Measurements from ENCODE around the gene WNT10A.
A peak's percentile ranks its signal among the peaks of the same experiment; 100 is the strongest.
"Not testable (repeated sequence)": the region's sequence is repeated elsewhere in the genome, so short reads cannot be mapped to it uniquely, and the experiment has no call there.

WNT10A gene

DNA sequence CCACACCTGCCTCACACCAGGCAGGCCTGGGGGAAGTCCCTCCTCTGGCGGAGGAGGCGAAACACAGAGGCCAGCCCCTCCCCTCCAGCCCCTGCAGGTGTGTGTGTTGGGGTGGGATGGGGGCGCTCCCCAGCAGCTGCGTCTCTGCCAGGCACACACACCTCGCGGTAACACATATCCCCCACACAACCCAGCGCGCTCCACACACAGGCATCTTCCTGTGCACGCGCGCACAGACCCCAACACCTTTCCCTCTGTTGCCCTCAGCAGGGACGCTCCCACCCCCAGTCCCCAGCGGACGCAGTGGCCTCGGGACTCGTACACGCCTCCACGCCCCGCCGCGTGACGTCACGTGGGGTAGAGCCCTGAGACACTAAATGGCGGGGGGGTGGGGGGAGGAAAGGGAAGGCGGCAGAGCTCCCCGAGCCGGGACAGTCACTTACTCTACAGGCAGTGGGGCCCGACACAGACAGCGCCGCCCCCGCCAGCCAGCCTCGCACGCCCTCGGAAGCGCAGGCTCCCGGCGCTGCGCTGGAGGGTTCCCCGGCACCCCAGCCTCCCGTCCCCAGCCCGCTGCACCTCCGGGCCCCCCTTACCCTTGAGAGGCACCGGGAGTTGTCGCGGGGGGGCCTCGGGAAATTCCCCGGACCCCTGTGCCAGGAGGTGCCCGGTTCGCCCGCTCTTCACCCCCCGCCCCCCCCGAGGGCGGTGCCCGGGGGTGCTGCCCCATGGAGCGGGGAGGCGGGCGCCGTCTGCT lies at the start of gene WNT10A:
WNT10A (plus strand) TSS at position 751 of the 757 bp plus-strand sequence. CDS start 144 bp downstream, outside the sequence.
- FAIRE-seq, result peak; percentile 96
- no peak for DNase-seq (ENCODE audit: extremely low spot score, insufficient read length, low read depth)

GRCh38 chr2:218831378-218831990 lies 49.2 kb upstream of the WNT10A start, which contains the start of gene PRKAG3:
TSS of gene PRKAG3 (minus strand) at chr2:218831803.
- DNase-seq (ENCODE audit: extremely low spot score, insufficient read length, low read depth), result no peak
- no peak for FAIRE-seq

GRCh38 chr2:218832081-218832480 lies 48.6 kb upstream of the WNT10A start:
- DNase-seq (ENCODE audit: extremely low spot score, insufficient read length, low read depth) (no peak), FAIRE-seq (no peak)

DNA sequence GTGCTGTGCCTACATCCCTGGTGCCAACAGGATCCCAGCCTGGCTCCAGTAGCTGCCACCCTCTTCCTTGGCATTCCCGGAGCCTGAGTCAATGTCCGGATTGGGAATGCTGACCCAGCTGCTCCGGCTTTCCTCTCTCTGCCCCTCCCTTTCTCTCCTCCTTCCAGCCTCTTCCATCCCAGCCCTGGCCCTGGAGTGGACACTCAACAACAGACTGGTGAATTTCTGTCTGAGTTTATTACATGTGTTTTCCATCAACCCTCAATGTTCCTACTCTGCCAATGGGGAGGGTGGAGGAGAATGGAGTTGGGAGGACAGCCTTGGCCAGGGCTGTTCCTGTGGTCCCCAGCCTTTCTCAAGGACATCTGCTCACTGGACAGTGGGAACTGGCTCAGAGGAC lies 48.1 kb upstream of the WNT10A start:
- no peak for FAIRE-seq
- DNase-seq (ENCODE audit: extremely low spot score, insufficient read length, low read depth), result no peak

DNA sequence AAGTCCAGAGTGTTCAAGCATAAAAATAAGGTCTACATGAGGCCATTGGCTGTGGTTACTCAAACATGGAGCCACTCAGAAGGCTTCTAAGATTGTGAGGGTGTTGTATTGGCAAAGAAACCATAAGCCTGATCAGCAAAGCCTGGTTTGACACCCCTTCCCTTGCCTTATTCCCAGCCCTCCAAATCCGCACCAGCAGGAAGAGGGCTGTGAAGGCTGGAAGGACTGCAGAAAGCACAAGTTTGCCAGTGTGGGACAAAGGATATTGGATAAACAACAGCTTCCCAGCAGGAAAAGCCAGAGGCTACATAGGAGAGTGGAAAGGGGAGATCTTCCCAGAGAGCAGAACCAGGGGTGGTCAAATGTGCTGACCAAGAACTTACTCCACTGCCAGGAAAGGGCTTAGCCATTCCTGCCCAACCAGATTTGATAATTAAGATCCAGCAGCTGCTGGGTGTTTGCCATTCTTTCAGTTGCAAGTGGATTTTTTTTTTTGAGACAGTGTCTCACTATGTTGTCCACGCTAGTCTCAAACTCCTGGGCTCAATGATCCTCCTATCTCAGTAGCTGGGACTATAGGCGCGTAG lies 47.5 kb upstream of the WNT10A start:
- FAIRE-seq (no peak), DNase-seq (ENCODE audit: extremely low spot score, insufficient read length, low read depth) (no peak)

GRCh38 chr2:218834685-218835084 lies 46.0 kb upstream of the WNT10A start:
- FAIRE-seq, result no peak
- DNase-seq (ENCODE audit: extremely low spot score, insufficient read length, low read depth), result no peak

DNA sequence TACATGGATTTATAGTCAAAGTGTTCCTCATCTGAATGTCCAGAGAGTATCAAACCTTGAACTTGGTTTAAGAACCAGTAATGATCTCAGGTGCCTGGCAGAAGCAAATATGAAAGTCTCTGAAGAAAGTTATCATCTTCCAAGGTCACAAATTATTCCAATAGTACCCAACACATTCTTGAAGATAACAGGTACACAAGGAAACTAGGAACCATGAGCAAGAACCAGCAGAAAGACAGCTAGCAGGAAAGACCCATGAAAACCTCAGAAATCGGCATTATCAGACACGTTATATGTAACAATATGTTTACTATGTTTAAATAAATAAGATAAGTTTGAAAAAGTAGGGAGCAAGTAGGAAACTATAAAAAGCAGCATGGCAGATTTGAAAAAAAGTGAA lies 43.2 kb upstream of the WNT10A start:
- FAIRE-seq (no peak), DNase-seq (ENCODE audit: extremely low spot score, insufficient read length, low read depth) (no peak)

- FAIRE-seq (no peak), DNase-seq (ENCODE audit: extremely low spot score, insufficient read length, low read depth) (no peak)
These were observed 41.2 kb upstream of the WNT10A start for GRCh38 chr2:218839430-218839829.

DNA sequence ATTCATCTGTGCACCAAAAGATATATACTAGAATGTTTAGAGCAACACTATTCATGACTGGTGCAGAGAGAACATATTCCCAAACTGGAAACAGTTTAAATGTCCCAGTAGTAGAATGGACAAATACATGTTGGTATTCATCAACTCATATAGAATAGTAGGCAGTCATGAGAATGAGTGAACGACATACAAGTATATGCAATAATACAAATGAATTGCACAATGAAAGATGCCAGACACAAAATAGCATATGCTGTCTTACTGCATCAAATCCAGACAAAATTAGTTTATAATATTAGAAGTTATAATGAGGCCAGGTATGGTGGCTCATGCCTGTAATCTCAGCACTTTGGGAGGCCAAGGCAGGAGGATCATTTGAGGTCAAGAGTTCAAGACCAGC lies 40.8 kb upstream of the WNT10A start:
- FAIRE-seq (no peak), DNase-seq (ENCODE audit: extremely low spot score, insufficient read length, low read depth) (no peak)

GRCh38 chr2:218844334-218844733 lies 36.3 kb upstream of the WNT10A start:
- not testable (repeated sequence) for DNase-seq (ENCODE audit: extremely low spot score, insufficient read length, low read depth); FAIRE-seq

DNA sequence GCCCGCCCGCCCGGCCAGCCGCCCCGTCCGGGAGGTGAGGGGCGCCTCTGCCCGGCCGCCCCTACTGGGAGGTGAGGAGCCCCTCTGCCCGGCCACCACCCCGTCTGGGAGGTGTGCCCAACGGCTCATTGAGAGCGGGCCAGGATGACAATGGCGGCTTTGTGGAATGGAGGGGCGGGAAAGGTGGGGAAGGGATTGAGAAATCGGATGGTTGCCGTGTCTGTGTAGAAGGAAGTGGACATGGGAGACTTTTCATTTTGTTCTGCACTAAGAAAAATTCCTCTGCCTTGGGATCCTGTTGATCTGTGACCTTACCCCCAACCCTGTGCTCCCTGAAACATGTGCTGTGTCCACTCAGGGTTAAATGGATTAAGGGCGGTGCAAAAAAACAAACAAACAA lies 33.7 kb upstream of the WNT10A start:
- FAIRE-seq; DNase-seq (ENCODE audit: extremely low spot score, insufficient read length, low read depth): not testable (repeated sequence)

- no peak for FAIRE-seq
These were observed 30.9 kb upstream of the WNT10A start for GRCh38 chr2:218849721-218850120.

DNA sequence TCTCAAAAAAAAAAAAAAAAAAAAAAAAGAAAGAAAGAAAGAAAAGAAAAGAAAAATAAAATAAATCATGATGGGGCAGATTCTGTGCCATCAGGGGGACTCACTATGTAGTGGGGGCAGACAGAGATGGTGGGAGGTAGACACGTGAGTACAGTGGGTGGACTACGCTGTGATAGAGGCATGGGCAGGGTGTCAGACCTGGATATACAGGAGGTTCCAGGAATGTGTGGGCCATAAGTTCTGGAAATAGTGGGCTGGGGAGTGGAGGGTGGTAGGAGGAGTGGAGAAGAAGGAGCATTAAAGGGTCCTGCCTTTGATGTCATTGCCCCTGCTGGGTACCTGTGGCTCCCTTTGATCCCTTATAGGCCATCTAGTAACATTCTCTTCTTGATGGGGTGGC lies 29.9 kb upstream of the WNT10A start:
- DNase-seq (ENCODE audit: extremely low spot score, insufficient read length, low read depth) (no peak), FAIRE-seq (no peak)

More at GRCh38 chr2:218849721-218850120, 30.9 kb upstream of the WNT10A start:
- DNase-seq (ENCODE audit: extremely low spot score, insufficient read length, low read depth), result no peak

DNA sequence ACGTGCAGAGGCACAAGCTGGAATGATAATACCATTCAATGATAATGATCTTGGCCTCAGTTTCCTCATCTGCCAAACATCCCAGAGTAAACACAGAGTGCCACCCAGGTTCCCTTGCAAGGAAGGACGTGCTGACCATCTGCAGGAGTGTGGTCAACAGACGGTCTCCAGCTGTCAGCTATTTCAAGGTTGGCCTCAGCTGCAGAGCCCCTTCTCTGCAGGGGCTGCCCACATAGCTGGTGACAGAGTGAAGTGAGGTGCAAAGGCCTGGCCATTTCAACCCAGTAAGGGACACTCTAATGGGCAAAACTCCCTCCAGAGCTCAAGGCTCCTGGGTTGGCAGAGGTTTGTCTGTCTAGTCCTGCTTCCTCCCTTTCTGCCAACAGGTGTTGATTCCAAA lies 29.4 kb upstream of the WNT10A start:
- no peak for DNase-seq (ENCODE audit: extremely low spot score, insufficient read length, low read depth)
- no peak for FAIRE-seq

- peak; percentile 89 for FAIRE-seq
These were observed 27.6 kb upstream of the WNT10A start for GRCh38 chr2:218852911-218853667.

DNA sequence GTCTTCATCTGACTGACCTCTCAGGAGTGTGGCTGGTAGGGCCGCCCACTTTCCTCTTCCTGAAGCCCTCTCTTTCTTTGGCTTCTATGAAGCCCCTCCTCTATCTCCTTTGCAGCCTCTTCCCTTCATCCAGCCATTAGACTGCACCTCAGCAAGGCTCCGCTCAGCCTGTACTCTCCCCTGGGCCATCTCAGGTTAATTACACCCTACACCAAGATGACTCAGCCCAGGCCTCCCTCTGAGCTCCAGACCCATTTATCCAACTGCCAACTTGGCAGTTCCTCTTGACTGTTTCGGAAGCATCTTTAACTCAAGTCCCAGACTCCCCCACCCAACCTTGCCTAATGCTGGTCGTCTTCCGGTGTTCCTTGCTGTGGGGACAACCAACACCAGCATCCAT lies 26.9 kb upstream of the WNT10A start:
- DNase-seq (ENCODE audit: extremely low spot score, insufficient read length, low read depth) (no peak), FAIRE-seq (no peak)

More at GRCh38 chr2:218852911-218853667, 27.6 kb upstream of the WNT10A start:
- no peak for DNase-seq (ENCODE audit: extremely low spot score, insufficient read length, low read depth)

- FAIRE-seq, result no peak
- no peak for DNase-seq (ENCODE audit: extremely low spot score, insufficient read length, low read depth)
These were observed 25.8 kb upstream of the WNT10A start for GRCh38 chr2:218854860-218855259.

DNA sequence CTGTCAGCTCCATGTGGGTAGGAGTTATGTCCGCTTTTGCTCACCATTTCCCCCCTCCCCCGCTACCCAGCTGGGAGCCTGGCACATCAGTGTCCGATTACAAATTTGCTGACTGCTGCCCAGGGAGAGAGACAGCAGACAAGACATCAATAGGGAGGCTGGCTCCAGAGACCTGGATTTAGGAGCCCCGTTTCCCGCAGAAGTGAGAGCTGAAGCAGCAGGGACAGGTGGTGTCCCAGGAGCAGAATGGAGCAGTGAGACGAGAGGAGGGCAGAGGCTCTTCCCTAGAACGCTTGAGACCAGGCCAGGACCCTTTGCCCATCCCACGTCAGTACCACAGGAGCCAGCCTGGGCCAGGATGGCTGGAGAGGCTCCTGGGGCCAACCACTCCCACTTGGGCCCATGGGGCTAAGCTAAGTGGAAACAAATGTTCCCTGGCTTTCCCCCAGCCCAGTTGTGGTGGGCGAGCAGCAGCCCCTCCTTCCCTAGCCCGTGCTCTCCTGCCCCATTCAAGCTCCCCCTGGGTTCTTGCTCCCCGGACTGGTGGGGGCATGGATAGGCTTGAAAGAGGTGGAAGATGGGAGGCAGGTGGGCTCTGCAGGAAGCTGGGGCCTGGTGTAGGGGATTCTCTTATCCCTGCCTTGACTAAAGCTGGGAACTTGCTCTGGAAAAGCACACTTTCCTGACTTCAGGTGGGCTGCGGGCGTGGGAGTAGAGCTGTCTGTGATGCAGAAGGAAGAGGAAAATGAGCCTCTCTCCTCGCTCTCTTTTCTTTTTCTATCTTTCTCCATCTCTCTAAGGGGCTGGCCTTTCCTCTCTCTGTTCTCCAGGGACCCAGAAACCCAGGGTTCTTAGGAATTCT lies 25.1 kb upstream of the WNT10A start:
- no peak for DNase-seq (ENCODE audit: extremely low spot score, insufficient read length, low read depth)
- FAIRE-seq, result no peak

- DNase-seq (ENCODE audit: extremely low spot score, insufficient read length, low read depth), result no peak
- FAIRE-seq, result no peak
These were observed 24.3 kb upstream of the WNT10A start for GRCh38 chr2:218856167-218856895.
